Motor neuron (in vitro differentiated cells): Measurements from ENCODE around the gene APEX1. TPM values are rescaled to one million over a fixed set of nuclear protein-coding genes. Genes with fewer than 3 reads are reported as not detected.

Experiments used
- total RNA-seq, 8 experiments: library from RNA; unstranded; fragments of 300-600 nt; gene quantifications; 2 replicates each; pipeline versions ENCODE4 v1.2.3 to v1.2.4, GENCODE V29; 2022

Gene APEX1
- total RNA-seq, 8 experiments from 2014 or later: 125 to 320 (median 161) TPM

Other genes starting within 250 kb of the APEX1 start
- under 1 TPM in 1 of 8 experiments, not detected in 7; 0.52 TPM for gene OR11H6, start 231.5 kb upstream of the APEX1 start, total RNA-seq
- under 1 TPM in 4 of 8 experiments, not detected in 4; 0.29 to 0.84 (median 0.48) TPM for gene OR11H7, start 226.2 kb upstream of the APEX1 start, total RNA-seq
- gene OR11H4, start 215.9 kb upstream of the APEX1 start, total RNA-seq: under 1 TPM in 2 of 8 experiments, not detected in 6; 0.14 to 0.38 TPM
- 10 to 100 TPM; 18.6 to 36.8 (median 26.2) TPM for gene TTC5, start 149.3 kb upstream of the APEX1 start, total RNA-seq
- 10 to 100 TPM; 49.7 to 97.6 (median 71.6) TPM for gene CCNB1IP1, start 121.9 kb upstream of the APEX1 start, total RNA-seq
- gene PARP2, start 111.6 kb upstream of the APEX1 start, total RNA-seq: 10 to 100 TPM in 7 of 8 experiments, 1 to 10 TPM in 1; 9.4 to 55.4 (median 33.9) TPM
- 10 to 100 TPM in 4 of 8 experiments, 1 to 10 TPM in 4; 4.6 to 46.8 (median 11.7) TPM for gene TEP1, start 41.7 kb upstream of the APEX1 start, total RNA-seq
- gene KLHL33, start 19.1 kb upstream of the APEX1 start, total RNA-seq: under 1 TPM in 6 of 8 experiments, not detected in 2; 0.05 to 0.62 (median 0.14) TPM
- 10 to 100 TPM; 16.3 to 44.4 (median 29.4) TPM for gene OSGEP, start 414 bp upstream of the APEX1 start, total RNA-seq
- 10 to 100 TPM; 20.7 to 41.0 (median 24.6) TPM for gene PIP4P1, start 6.2 kb downstream of the APEX1 start, total RNA-seq
- gene PNP, start 14.2 kb downstream of the APEX1 start, total RNA-seq: 10 to 100 TPM; 14.8 to 71.5 (median 24.4) TPM
- 1 to 10 TPM in 2 of 8 experiments, under 1 TPM in 5, not detected in 1; 0.16 to 1.4 (median 0.63) TPM for gene RNASE10, start 50.3 kb downstream of the APEX1 start, total RNA-seq
- gene RNASE9, start 105.8 kb downstream of the APEX1 start, total RNA-seq: under 1 TPM in 3 of 8 experiments, not detected in 5; 0.24 to 0.62 (median 0.25) TPM
- gene RNASE11, start 132.8 kb downstream of the APEX1 start, total RNA-seq: under 1 TPM in 1 of 8 experiments, not detected in 7; 0.29 TPM
- not detected for gene RNASE12, start 136.2 kb downstream of the APEX1 start, total RNA-seq
- gene OR6S1, start 186.5 kb downstream of the APEX1 start, total RNA-seq: under 1 TPM in 1 of 8 experiments, not detected in 7; 0.28 TPM
- gene RNASE4, start 229.3 kb downstream of the APEX1 start, total RNA-seq: 1 to 10 TPM in 7 of 8 experiments, under 1 TPM in 1; 0.98 to 9.2 (median 2.0) TPM
- gene ANG, start 233.5 kb downstream of the APEX1 start, total RNA-seq: 1 to 10 TPM in 6 of 8 experiments, under 1 TPM in 1, not detected in 1; 0.96 to 7.4 (median 2.0) TPM